ENCODE measurements around the gene ABCC4. TPM values are rescaled to one million over a fixed set of nuclear protein-coding genes. Genes with fewer than 3 reads are reported as not detected.
"Not testable (repeated sequence)": the region's sequence is repeated elsewhere in the genome, so short reads cannot be mapped to it uniquely, and the experiment has no call there.

ABCC4 gene
- polyA plus RNA-seq, 3 donors, result 21.2 to 22.6 (median 22.4) TPM

DNA sequence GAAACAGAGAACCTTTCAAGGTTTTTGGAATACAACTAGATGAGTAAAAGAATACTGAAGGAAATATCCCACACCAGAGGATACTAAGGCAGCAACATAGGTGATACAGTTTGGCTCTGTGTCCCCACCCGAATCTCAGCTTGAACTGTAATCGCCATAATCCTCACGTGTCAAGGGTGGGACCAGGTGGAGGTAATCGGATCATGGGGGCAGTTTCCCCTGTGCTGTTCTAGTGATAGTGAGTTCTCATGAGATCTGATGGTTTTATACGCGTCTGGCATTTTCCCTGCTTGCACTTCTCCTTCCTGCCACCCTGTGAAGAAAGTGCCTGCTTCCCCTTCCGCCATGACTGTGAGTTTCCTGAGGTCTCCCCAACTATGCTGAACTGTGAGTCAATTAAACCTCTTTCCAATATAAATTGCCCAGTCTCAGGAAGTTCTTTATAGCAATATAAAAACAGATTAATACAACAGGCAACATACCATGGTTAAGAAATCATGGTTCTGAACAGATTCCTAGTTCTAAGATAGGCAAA lies 97.0 kb downstream of the ABCC4 start:
- DNase-seq (ENCODE audit: low read depth in 3 of 3, low spot score in 2 of 3), result no peak

DNA sequence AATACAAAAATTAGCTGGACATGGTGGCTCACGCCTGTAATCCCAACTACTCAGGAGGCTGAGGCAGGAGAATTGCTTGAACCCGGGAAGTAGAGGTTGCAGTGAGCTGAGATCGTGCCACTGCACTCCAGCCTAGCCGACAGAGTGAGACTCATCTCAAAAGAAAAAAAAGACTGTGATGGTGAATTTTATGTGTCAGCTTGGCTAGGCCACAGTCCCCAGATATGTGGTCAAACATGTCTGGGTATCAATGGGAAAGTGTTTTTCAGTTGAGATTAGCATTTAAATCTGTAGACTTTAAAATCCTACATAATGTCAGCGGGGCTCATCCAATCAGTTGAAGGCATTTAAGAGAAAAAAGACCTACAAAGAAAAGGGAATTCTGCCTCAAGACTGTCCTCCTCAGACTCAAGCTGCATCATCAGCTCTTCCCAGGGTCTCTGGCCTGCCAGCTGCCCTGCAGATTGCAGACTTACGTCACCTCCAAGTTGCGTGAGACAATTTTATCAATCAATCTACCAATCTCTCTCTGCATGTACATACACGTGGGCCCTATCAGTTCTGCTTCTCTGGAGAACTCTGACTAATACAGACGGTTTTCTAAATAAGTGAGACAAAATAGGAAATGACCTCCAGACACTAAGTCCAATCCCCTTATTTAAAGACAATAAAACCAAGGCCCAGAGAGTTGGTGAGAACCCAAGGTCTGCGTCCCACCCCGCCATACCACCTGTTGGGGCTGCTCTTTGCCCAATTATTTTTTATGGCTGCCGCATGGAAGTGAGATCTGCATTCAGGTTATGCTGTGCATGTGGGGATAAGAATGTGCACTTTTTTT lies 99.2 kb downstream of the ABCC4 start:
- no peak for DNase-seq (ENCODE audit: low read depth in 3 of 3, low spot score in 2 of 3)

DNA sequence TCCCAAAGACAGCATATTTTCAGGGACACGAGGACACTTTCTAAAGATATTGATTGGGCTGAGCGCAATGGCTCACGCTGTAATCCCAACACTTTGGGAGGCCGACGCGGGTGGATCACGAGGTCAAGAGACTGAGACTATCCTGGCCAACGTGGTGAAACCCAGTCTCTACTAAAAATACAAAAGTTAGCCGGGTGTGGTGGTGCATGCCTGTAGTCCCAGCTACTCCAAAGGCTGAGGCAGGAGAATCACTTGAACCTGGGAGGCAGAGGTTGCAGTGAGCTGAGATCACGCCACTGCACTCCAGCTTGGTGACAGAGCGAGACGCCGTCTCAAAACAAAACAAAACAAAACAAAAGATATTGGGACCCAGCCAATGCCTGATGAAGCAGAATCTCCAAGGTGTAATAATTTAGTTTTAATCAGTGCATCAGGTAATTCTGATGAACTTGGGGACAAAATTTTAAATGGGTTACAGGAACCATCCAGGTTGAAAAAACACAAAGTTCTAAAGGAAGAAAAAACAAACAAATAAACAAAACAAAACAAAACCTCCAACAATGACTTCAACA lies 100.8 kb downstream of the ABCC4 start:
- DNase-seq (ENCODE audit: low read depth in 3 of 3, low spot score in 2 of 3), result not testable (repeated sequence)

DNA sequence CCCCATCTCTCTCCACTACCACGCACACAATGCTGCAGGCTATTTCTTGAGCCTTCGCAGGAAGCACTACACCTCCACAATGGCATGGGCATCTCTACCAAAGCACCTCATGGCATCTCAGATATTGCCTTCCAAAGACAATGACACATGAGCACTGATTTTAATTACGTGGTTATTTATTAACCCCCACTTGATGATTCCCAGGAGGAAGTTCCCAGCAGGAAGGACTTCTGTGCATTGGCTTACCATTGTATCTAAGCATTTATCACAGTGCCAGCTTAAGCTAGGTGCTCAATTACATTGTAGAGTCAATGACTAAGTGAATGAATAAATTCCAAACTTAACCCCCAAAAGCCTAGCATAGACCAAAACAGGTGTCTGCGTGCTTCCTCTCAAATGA lies 101.4 kb downstream of the ABCC4 start:
- DNase-seq (ENCODE audit: low read depth in 3 of 3, low spot score in 2 of 3), result no peak

DNA sequence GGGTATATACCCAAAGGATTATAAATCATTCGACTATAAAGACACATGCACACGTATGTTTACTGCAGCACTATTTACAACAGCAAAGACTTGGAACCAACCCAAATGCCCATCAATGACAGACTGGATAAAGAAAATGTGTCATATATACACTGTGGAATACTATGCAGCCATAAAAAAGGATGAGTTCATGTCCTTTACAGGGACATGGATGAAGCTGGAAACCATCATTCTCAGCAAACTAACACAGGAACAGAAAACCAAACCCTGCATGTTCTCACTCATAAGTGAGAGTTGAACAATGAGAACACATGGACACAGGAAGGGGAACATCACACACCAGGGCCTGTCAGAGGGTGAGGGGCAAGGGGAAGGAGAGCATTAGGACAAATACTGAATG lies 102.6 kb downstream of the ABCC4 start:
- DNase-seq (ENCODE audit: low read depth in 3 of 3, low spot score in 2 of 3), result not testable (repeated sequence)

DNA sequence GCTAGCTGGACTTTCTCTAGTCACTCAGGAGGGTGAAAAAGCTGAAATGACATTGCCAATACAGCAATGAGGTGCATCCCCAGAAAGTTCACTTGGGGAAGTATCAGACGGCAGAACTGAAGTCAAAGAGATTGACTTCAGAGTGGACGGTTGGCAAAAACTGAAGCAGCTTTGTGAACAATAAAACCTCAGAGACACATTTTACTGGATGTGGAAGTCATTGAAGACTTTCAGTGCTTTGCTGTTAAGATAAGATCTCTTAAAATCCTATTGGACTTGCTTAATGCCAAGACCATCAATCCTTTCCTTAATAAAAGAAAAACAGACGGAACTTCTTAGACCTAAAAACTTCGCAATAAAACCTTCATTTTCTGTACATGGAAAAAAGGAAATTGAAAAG lies 103.7 kb downstream of the ABCC4 start:
- DNase-seq (ENCODE audit: low read depth in 3 of 3, low spot score in 2 of 3), result no peak

DNA sequence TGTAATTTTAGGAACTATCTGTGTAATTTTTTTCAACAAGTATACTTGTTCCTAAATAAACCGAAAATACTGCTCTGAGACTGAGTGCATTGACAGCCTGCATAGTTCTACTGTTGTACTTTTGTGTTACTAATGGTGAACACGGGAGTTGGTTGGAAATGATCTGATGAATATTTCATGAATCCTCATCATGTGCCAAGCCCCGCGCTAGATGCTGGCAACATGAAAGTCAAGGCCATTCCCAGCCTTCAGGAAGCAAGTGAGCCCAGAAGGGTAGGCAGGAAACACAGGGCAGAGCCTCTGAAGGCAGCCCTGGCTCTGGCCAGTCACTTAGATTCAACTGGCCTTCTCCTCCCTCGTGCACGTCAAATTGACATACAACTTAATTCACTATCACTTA lies 106.1 kb downstream of the ABCC4 start:
- DNase-seq (ENCODE audit: low read depth in 3 of 3, low spot score in 2 of 3), result no peak

DNA sequence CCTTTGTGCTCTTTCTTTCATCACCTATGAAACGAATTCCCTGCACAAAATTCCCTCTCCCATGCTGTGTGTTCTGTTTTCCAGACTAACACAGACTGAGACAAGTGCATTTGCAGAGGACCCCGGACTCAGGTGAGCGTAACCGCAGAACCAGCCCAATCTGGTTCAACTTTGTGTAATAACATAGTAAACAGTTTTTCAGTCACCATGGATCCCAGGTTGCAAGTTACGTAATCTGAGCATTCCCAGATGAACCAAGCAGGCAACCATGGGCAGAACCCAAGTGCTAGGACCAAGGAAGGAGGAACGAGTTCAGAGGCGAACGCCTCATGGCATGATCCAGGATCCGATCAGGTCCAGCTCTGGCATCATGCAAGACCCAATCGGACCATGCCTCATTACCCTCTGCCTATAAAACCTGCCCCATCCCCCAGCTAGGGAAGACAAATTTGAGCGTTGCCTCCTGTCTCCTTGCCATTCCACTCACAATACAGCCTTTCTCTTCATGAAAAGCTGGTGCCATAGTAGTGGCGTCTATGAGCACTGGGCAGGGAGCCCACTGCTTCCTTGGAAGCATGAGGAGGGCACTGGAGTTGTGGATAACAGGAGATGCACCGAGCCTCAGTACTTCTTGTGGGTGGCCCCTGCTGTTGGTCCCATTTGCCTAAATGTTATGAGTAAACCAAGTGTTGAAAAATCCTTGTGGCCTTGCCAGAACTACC lies 107.6 kb downstream of the ABCC4 start:
- DNase-seq (ENCODE audit: low read depth in 3 of 3, low spot score in 2 of 3), result no peak

DNA sequence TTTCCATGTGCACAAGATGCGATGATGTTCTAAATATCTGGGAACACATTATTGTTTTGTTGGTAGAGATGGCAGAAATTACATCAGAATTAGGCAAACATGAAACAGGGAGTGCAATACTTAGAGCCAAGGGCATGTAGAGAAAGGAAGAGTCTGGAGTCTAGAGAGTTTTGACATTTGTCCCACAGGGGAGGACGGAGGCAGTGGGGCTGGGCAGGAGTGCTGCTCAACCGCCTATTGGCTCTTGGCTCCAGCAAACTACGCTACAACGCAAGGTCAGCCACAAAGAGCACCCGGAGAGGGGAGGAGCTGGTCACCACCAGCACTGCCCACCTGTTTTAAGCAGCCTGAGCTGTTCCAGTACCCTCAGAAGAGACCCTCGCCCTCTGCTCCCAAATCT lies 108.3 kb downstream of the ABCC4 start:
- no peak for DNase-seq (ENCODE audit: low read depth in 3 of 3, low spot score in 2 of 3)

DNA sequence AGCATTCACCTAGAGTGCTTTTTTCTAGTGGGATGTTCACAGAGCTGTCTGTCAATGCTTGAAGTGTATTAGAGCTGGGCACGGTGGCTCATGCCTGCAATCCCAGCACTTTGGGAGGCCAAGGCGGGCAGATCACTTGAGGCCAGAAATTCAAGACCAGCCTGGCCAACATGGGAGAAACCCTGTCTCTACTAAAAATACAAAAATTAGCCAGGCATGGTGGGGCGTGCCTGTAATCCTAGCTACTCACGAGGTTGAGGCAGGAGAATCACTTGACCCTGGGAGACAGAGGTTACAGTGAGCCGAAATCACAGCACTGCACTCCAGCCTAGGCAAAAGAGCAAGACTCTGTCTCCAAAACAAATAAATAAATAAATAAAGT lies 108.7 kb downstream of the ABCC4 start:
- not testable (repeated sequence) for DNase-seq (ENCODE audit: low read depth in 3 of 3, low spot score in 2 of 3)

DNA sequence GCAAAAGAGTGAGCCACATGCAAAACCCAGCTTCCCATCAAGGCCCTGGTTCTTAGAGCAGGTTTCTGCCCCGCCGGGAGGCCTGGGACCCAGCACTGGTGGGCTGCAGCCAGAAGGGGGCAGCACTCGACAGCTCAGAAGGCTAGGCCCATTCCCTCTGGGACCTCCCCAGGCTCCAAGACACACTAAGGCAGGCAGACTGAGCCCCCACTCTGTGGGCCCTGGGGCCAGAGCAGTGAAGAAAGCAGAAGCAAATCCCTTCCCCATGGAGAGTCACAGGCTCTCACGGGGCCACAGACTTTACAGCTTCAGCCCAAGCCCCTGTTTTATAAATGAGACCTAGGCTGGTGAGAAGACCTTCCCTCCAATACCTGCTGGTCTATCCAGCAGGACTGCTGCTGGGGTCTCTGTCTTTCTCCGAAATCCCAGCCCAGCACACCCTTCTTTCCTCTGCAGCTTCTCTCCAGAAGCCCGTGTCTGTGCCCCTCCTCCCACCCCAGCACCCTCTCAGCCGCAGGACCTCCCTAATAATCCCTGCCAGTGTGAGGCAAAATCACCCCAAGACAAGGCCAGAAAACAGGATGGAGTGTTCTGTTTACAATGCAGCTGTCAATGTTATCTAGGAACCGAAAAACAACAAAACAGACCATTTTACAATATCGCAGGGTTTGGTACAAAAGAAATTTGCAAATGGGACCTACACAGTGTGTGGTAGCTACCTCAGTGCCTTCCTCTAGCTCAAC lies 109.3 kb downstream of the ABCC4 start:
- DNase-seq (ENCODE audit: low read depth in 3 of 3, low spot score in 2 of 3), result peak; percentile 45 to 61 (median 57)

DNA sequence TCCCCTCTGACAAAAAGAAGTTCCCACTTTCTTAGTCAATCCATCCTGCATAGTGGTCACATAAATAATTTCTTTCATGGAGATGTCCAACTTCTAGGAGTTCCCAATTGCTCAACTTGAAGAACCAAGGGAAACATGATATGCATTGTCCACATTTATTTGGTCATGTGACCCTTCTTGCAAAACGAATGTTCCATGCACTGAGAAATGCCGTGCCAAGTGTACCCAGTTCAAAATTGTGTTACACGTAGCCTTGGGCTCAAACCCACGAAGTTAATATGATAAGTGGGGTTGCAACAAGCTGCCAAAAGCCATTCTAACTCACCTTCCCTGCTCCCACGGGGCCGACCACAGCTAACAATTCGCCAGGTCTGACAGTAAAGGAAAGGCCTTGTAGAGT lies 113.1 kb downstream of the ABCC4 start:
- no peak for DNase-seq (ENCODE audit: low read depth in 3 of 3, low spot score in 2 of 3)

DNA sequence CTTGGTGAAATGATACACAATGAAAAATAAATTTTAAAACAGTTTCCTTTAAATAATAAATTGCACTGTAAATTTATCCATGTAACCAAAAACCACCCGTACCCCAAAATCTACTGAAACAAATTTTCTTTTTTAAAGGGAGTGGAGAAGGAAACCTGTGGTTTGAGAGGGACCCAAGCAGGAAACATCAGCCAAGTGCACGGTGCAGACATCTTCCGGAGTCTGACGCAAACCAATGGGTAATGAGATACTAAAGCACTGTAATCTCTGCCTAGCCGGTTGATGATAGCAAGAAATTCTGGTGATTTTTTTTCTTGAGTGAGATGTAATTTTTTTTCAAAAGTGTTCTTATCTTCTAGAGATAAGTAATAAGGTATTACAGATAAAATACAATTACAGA lies 115.4 kb downstream of the ABCC4 start:
- no peak for DNase-seq (ENCODE audit: low read depth in 3 of 3, low spot score in 2 of 3)

DNA sequence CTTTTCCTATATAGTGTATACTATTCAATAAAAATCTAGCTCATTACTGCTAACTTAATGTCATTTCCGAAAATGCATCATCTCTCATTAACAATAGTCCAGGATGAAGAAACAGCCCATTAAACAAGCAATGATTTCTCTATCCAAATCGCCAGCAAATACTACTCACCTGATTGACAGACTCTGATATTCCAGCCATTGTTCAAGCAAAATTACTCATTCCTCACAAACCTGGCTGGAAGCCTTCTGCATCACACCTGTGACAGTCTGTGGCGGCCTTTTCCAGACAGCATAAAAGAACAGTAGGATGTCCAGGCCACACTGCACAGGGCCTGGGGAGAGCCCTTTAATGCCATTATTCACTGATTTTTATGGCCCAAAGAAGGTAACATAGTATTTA lies 115.9 kb downstream of the ABCC4 start:
- no peak for DNase-seq (ENCODE audit: low read depth in 3 of 3, low spot score in 2 of 3)

DNA sequence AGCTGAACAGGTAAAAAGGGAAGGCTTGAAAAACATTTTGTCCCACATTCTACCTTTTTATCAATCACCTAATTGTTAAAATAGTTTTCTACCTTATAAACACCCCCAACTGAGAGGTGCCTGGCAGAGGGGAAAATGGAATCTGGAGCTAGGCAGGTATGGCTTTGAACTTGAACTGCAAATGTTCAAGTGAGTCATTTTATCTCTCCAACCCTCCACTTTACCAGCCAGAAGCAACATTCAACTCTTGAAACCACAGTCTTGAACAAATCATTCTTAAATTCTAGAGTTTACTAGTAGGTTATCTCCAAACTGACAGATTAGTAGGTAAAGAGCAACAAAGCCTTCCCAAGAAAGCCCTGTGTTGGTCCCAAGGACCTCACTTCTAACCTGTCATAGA lies 116.9 kb downstream of the ABCC4 start:
- no peak for DNase-seq (ENCODE audit: low read depth in 3 of 3, low spot score in 2 of 3)

DNA sequence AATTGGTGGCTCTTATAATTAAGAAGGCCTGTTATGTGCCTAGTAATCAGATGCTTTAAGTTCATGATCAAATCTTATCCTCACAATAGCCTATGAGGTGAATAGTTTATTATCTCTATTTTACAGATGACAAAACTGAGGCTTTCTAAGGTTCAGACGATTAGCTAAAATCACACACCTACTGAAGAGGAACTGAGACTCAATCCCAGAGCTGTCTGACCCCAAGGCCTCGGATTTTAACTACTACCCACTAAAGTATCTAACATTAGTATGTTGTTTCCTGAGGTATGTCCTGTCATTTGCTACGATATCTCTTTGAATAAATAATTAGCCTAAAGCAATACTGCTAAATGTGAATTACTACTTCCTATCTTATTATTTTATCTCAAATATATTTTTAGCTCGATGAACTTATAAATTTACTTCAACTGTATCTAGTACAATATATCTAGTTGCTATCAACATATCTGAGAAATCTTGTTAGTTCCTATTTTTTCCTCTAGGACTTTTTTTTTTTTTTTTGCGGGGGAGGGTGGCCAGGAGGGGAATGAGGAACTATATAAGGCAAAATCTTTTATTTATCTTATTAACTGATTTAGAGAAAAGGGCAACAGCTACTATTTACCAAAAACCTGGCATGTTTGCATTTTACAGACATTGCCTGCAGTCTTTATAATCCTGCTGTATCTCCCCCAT lies 118.5 kb downstream of the ABCC4 start:
- no peak for DNase-seq (ENCODE audit: low read depth in 3 of 3, low spot score in 2 of 3)

DNA sequence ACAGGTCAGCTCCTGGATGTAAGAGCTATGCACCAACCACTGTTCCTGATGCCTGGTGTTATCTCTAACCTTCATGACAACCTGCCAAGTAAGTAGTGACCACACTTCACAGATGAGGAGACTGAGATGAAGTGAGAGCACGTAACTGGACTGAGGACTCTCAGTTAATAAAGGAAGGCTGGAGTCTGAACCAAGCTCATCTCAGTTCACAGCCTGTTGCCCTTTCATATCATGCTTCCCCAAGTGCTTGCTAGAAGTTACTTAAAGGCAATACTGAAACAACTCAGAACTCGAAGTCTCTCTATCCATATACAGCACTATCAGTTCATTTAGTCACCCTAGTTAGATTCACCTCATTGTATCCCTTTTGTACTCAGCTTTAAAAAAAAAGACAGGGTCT lies 119.7 kb downstream of the ABCC4 start:
- no peak for DNase-seq (ENCODE audit: low read depth in 3 of 3, low spot score in 2 of 3)

DNA sequence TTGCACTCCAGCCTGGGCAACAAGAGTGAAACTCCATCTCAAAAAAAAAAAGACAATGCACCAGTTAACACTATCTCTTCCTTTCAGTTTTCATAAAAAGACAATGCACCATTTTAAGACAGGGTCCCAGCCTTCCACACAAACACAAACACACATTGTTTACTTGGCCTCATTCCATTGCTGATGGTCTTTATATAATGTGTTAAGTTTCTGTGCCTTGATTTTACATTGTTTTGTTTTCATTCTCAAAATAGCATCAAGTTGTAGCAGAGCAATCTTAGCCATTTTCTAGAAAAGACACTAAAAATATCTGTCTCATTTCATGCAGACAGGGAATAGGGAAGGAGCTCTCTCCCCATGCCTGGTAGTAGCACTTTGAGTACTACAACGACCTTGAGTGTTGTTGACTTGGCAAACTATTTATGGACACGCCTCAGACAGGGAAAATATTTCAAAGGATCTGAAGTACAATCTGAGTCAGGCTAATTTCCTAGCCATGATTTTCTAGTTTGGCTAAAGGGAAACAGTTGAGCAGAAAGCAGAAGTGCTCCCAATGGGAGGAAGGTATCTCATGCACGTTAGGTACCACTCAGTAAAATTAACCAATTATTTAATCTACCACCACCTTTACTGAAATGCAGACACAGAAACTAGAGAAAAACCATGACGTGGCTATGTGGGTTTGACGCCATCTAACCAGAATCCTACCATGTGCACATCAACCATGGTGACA lies 120.6 kb downstream of the ABCC4 start:
- DNase-seq (ENCODE audit: low read depth in 3 of 3, low spot score in 2 of 3), result no peak

DNA sequence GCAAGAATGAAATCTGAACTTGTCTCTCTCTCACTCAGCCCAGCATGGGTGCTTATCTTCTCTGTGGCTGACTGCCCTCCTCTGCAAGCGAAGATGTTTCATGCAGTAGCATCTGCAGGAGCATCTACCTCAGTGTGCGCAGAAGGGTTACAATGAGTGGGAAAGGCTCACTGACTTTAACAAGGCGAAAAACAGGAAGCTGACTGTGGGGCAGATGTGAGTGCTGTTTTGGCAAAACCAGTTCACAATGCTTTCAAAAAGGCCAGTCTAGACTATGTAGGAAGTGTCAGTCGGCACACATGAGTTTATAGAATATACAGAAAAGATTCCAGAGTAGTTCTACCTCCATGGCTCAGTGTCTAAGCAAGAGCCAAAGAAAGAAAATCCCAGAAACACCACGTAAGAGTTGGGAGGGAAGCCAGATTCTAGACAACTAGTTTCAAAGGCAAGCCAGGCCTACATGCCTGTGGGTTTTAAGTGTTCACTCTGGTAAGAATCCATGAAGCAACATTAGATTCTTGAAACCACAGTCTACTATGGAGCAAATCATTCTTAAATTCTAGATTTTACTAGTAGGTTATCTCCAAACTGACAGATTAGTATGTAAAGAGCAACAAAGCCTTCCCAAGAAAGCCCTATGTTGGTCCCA lies 124.5 kb downstream of the ABCC4 start:
- no peak for DNase-seq (ENCODE audit: low read depth in 3 of 3, low spot score in 2 of 3)

Measured in right renal cortex interstitium (tissue), 3 donors.